ENCODE results near the gene FGF23. TPM values are rescaled to one million over a fixed set of nuclear protein-coding genes. Genes with fewer than 3 reads are reported as not detected.

FGF23 gene
- total RNA-seq, 1 donor from 2014 or later: not detected

DNA sequence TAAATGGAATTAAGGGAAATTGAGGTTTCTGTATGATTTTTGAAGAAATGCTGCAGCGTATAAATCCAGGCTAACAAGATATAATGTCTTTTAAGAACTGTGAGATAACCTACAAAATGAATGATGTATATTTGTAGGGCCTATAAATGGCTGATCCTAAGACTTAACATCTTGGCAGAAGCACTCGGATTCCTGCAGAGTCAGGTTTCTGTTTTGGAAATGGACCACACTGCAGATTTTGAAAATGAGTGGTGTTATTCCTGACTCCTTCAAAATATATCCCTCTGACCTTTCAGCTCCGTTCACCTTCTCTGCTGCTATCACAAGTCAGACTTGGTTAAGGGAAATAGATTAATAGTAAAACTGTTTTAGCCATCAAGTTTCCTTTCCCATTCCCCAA is 53.5 kb downstream of the FGF23 start:
- Mint-ChIP-seq H3K4me3 (ENCODE audit: low read depth) (no peak overlapping the region), H3K27ac (no peak overlapping the region), H3K36me3 (ENCODE audit: low read depth) (peaks cover 19% of the 10 kb centered on the region), H3K4me1 (ENCODE audit: low read depth) (peaks cover 23% of the 10 kb centered on the region), H3K9me3 (no peaks in the 10 kb centered on the region), H3K27me3 (ENCODE audit: low read depth) (no peaks in the 10 kb centered on the region)
- intact Hi-C loops (cut with micrococcal nuclease): no loop called here
- DNase-seq (ENCODE audit: low spot score): no peak

DNA sequence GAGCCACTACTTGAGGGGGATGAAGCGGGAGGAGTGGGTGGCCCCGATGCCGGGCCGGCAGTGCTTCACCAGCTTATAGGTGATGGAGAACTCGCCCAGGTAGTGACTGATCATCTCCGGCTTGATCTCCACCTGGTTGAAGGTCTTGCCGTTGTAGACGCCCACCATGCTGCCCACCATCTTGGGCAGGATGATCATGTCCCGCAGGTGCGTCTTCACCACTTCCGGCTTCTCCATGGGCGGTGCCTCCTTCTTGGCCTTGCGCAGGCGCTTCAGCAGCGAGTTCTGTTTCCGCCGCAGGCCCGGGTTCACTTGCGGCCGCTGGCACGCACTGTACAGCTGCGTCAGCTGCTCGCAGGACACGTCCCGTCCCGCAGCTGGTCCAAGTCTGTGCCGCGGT is 55.1 kb downstream of the FGF23 start:
- no peak overlapping the region for H3K27ac Mint-ChIP-seq
- intact Hi-C loops (cut with micrococcal nuclease): loop anchor here (5.0 kb wide), 1 partner anchor 323 kb away; the partner anchor contains the start of genes AKAP3 and NDUFA9
- no peak overlapping the region for H3K4me3 Mint-ChIP-seq (ENCODE audit: low read depth)
- peaks cover 34% of the 10 kb centered on the region for H3K4me1 Mint-ChIP-seq (ENCODE audit: low read depth)
- no peaks in the 10 kb centered on the region for H3K9me3 Mint-ChIP-seq
- H3K27me3 Mint-ChIP-seq (ENCODE audit: low read depth): no peaks in the 10 kb centered on the region
- DNase-seq (ENCODE audit: low spot score): no peak
- H3K36me3 Mint-ChIP-seq (ENCODE audit: low read depth): peaks cover 11% of the 10 kb centered on the region

DNA sequence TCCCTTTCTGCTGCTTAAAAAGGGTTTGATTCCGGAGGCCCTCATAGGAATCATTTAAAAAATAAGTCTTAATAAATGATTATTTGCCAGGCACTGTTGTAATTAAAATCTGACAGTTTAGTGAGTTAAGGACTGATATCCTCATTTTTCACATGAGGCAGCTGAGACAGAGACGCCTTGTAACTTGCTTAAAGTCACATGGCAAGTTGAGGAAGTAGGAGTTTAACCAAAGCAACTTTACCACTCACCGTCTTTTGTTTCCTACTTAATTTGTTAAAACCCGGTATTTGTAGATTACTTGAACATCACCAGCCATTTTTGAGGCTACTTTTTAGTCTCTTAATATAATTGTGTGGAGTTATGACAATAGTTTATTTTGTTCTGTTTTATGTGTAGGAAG is 56.1 kb downstream of the FGF23 start:
- peaks cover 11% of the 10 kb centered on the region for H3K36me3 Mint-ChIP-seq (ENCODE audit: low read depth)
- no peaks in the 10 kb centered on the region for H3K27me3 Mint-ChIP-seq (ENCODE audit: low read depth)
- no peak overlapping the region for H3K4me3 Mint-ChIP-seq (ENCODE audit: low read depth)
- intact Hi-C loops (cut with micrococcal nuclease): loop anchor here (5.0 kb wide), 1 partner anchor 324 kb away; the partner anchor contains the start of genes AKAP3 and NDUFA9
- H3K9me3 Mint-ChIP-seq: no peaks in the 10 kb centered on the region
- DNase-seq (ENCODE audit: low spot score): no peak
- H3K4me1 Mint-ChIP-seq (ENCODE audit: low read depth): peaks cover 35% of the 10 kb centered on the region
- H3K27ac Mint-ChIP-seq: no peak overlapping the region

DNA sequence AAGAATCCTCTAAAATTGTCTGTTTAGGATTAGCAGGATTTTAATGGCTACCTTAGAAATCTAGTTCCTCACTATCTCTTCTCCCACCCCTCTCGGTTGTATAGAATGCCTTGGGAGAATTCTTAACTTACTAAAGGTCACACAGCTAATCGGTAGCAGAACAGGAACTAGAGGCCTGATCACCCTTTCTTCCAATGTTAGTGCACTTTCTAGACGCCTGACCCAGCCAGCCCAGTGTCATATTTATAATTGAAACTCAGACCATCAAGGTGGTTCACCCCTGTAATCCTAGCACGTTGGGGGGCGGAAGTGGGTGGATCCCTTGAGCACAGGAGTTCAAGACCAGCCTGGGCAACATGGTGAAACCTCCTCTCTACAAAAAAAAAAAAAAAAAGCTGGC is 56.8 kb downstream of the FGF23 start:
- H3K36me3 Mint-ChIP-seq (ENCODE audit: low read depth): peaks cover 11% of the 10 kb centered on the region
- H3K27me3 Mint-ChIP-seq (ENCODE audit: low read depth): no peaks in the 10 kb centered on the region
- H3K27ac Mint-ChIP-seq: no peak overlapping the region
- intact Hi-C loops (cut with micrococcal nuclease): loop anchor here (5.0 kb wide), 1 partner anchor 325 kb away; the partner anchor contains the start of genes AKAP3 and NDUFA9
- H3K9me3 Mint-ChIP-seq: no peaks in the 10 kb centered on the region
- DNase-seq (ENCODE audit: low spot score): no peak
- H3K4me3 Mint-ChIP-seq (ENCODE audit: low read depth): peak overlapping the region; percentile 42
- peaks cover 35% of the 10 kb centered on the region for H3K4me1 Mint-ChIP-seq (ENCODE audit: low read depth)

DNA sequence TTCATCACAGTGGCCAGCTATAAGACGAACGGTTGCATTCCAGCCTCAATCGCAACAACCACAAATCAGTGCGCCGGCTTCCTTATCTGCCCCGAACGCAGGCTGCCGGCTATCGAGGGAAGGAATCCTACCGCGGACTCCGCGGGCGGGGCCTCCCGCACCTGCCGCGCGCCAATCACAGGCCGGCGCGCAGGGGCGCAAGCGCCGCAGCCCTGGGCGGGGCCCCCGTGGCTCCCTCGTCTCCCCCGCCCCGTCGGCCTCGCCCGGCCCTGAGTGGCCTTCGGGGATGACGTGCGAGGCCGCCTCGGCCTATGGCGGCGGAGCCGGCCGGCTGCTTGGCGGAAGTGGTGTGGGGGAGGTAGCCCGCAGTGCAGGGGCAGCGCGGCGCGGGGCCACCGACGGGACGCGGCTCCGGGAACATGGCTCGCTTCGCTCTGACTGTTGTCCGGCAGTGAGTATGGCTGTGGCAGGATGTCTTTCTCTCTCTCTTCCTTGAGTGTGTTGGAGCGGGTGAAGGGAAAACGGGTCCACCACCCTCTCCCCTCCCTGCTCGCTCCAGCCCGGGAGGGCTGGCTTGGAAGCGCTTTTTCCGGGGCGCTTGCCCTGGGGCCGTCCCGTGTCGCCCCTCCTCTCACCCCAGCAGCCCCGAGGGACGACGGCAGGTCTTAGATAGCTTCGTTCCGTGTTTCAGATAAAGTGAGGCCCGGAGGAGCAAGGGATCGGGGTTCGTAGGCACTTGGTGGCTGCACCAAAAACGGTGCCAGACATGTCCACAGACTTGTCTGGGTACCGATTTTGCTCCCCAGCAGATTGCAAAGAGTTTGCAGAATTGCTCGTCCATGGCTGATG is 58.4 kb downstream of the FGF23 start, which contains the start of gene TIGAR:
TSS of gene TIGAR (plus strand) at position 361 of the 849 bp plus-strand sequence. CDS start at position 420, 59 bp downstream.
- intact Hi-C loops (cut with micrococcal nuclease): loop anchor here (1.0 to 5.0 kb wide), 2 partner anchors 217 to 326 kb away; partner anchors contain the start of genes AKAP3, NDUFA9 and RAD51AP1
- H3K4me3 Mint-ChIP-seq (ENCODE audit: low read depth): peak within 1 kb of the TSS; percentile 93
- no peaks in the 10 kb centered on the region for H3K27me3 Mint-ChIP-seq (ENCODE audit: low read depth)
- H3K36me3 Mint-ChIP-seq (ENCODE audit: low read depth): peaks cover 11% of the 10 kb centered on the region
- H3K27ac Mint-ChIP-seq: peak within 1 kb of the TSS; percentile 76
- peaks cover 35% of the 10 kb centered on the region for H3K4me1 Mint-ChIP-seq (ENCODE audit: low read depth)
- no peaks in the 10 kb centered on the region for H3K9me3 Mint-ChIP-seq
- DNase-seq (ENCODE audit: low spot score): peak; percentile 92

DNA sequence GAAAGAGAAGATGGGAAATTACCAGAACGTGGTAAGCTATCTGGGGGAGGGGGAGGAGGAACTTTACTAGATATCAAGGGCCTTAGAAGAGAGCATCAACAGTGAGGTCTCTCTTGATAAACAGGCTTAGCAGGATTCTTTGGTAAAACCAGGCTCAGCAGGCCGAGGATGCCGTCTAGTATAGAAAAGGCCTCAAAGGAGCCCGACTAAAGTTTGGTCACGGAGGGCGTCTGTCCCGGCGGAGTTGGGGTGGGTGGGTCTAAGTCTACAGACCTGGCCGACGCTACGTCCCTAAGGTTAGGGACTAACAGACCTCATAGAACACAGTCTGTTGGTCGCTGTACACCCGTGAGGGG is 59.0 kb downstream of the FGF23 start:
- H3K4me1 Mint-ChIP-seq (ENCODE audit: low read depth): peaks cover 35% of the 10 kb centered on the region
- H3K9me3 Mint-ChIP-seq: no peaks in the 10 kb centered on the region
- H3K27ac Mint-ChIP-seq: peak overlapping the region; percentile 2
- no peaks in the 10 kb centered on the region for H3K27me3 Mint-ChIP-seq (ENCODE audit: low read depth)
- intact Hi-C loops (cut with micrococcal nuclease): loop anchor here (5.0 kb wide), 1 partner anchor 327 kb away; the partner anchor contains the start of genes AKAP3 and NDUFA9
- DNase-seq (ENCODE audit: low spot score): no peak
- H3K4me3 Mint-ChIP-seq (ENCODE audit: low read depth): peak overlapping the region; percentile 93
- H3K36me3 Mint-ChIP-seq (ENCODE audit: low read depth): peaks cover 8% of the 10 kb centered on the region

Other genes with a start within 250 kb of the FGF23 start
- gene CCND2, start 106.0 kb downstream of the FGF23 start, total RNA-seq: 557 and 561 TPM in 2 replicates
- 8.7 and 9.5 TPM in 2 replicates for gene TIGAR, start 58.5 kb downstream of the FGF23 start, total RNA-seq
- gene FGF6, start 66.1 kb upstream of the FGF23 start, total RNA-seq: not detected in 2 replicates
- 31.0 and 34.1 TPM in 2 replicates for gene RAD51AP1, start 159.2 kb upstream of the FGF23 start, total RNA-seq
- 30.1 and 34.4 TPM in 2 replicates for gene DYRK4, start 182.5 kb upstream of the FGF23 start, total RNA-seq